HG02973 (cell line): ENCODE results near the gene GABRB2.
"Not testable (repeated sequence)": the region's sequence is repeated elsewhere in the genome, so short reads cannot be mapped to it uniquely, and the experiment has no call there.

Source experiments
- ATAC-seq: cut with Tn5 transposase; IDR thresholded peaks from one replicate; pipeline ENCODE4 v1.9.1; 2021; ENCODE audit warnings: moderate library complexity; ENCODE audit not compliant: unreplicated experiment

GABRB2 gene

DNA sequence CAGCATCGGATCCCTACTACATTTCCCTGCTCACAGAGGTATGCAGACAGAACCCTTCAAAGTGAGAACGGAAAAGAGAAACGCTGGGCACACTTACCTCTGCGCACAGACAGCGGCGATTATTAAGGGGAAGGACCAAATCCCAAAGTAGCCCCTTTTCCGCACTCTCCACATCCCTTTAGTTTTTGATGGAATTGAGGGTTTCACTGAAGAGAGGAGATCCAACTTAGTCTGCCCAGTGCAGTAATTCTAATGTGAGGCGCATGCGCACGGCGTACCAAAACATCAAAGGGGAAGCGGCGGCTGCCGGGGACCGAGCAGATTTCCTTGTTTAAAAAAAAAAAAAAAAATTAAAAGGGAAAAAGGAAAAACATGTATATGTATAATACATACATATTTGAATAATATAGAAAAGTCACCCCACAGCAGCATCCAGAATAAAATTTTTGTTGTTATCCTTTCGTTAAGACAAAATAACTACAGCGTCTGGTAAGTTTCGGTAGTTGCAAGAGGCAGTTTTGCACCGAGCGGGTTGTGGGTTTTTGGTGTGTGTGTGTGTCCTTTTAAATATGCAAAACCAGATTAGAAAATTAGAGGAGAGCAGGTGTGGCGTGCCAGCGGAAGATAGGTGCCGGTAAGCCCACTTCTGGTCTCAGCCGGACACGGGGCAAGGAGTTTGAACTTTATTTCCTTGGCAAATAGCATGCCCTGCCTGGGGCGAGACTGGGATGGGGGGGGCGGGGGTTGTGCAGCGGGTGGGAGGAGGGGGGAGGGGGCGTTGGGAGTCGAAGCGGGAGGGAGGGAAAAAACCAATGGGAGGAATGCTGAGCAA is at the start of gene GABRB2:
TSS of gene GABRB2 (minus strand) at position 256 of the 832 bp plus-strand sequence. CDS start at position 174, 82 bp downstream.
- ATAC-seq = peak; percentile 53

DNA sequence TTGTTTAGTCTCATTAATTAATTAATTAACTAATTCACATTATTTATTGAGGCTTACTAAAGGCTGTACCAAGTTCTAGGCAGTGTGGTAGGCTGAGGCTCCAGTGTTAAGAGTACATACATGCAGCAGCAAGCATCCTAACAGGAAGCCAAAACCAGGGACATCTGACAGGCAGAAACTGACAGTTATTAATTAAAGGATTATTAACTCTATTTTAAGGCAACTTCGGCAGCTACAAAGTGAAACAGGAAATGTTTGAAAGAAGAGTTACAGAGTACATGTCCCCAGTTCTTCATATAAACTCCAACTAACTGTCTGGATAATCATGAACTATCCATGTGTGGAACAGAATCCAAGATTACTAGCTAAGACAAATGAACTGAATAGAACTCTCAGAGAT is 39.3 kb upstream of the GABRB2 start:
- no peak for ATAC-seq

DNA sequence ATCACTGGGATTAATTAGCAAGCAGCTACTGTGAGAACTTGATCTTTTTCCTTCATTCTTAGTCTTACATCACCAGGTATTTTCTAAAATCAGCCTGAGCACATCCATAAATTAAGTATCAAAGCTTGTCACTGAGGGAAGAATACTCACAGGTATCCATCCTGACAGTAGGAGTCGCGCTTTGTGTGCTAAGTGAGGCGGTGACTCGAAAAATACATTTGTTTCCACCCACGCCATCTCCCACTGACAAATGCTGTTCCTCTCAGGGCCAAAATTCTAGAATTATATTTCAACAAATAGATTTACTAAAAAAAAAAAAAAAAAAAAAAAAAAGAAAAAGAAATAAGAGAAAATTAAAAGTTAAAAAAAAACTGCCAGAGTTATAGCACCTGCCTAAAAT is 34.1 kb upstream of the GABRB2 start:
- no peak for ATAC-seq

DNA sequence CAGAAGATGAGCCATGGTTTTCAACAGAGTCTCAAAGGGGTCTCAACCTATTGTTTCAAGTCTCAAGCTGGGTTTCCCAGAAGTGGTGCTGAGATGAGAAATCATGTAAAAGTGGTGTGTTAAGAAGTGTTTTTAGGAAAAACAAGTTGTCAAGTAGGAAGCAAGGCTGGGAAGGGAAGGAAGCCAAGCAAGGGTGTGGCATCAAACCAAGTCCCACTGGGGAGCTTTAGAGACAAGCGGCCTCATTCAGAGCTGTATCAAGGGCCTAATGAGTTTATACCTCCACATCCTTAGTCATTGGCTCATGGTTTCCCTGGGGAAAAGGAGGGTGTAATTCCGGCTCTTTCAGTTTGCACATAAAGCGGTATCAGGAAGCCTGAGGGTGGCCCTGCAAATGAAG is 26.4 kb upstream of the GABRB2 start:
- no peak for ATAC-seq

DNA sequence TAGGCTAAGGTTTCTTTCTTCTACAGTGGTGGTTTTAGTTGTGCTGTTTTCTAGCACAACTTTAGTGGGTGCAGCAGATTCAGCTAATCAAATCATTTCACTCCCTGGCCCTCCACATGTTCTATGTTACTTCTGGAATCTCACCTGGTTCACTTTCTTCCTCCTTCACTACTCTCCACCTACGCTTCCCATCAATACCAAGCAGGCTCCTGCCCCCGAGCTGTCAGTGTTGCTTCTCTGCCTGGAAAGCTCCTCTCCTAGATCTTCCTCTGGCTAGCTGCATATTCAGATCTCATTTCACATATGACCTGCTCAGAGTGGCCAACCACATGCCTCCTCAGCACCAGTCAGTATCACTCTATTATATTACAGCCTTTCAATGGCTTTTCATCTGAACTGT is 19.6 kb upstream of the GABRB2 start:
- no peak for ATAC-seq

DNA sequence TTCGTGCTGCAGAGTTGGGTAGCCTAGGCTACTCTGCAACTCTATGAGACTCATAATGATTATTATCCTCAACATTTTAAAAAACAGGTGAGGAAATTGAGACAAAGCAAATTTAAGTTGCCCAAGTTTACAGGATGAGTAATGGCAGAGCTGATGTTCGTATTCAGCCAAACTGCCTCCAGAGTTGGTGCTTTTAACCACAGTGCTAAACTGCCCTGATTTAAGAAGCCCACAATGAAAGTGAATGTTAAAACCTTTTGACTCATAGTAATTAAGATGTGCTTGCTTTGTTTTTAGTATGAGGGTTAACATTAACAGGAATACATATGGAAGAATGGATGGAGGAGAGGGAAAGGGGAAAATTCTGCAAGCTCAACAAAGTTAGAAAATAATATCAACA is 15.9 kb upstream of the GABRB2 start:
- ATAC-seq = no peak

DNA sequence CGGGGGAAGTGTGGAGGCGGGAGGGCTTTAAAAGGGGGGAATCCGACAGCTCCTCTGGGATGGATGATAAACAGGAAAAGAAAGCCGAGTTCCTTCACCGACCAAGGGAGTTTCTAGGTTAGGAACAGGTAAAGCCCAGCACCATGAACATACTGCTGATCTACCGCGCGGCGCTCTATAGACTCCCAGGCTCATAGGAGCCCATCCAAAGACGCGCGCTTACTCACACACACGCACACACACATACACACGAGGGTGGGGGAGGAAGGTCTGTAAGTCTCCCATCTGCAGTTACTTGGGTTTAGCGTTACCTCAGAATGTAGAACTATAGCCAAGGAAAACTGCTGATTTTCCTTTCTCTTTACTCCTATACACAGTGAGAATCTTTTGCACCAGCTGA is 2.6 kb upstream of the GABRB2 start:
- no peak for ATAC-seq

DNA sequence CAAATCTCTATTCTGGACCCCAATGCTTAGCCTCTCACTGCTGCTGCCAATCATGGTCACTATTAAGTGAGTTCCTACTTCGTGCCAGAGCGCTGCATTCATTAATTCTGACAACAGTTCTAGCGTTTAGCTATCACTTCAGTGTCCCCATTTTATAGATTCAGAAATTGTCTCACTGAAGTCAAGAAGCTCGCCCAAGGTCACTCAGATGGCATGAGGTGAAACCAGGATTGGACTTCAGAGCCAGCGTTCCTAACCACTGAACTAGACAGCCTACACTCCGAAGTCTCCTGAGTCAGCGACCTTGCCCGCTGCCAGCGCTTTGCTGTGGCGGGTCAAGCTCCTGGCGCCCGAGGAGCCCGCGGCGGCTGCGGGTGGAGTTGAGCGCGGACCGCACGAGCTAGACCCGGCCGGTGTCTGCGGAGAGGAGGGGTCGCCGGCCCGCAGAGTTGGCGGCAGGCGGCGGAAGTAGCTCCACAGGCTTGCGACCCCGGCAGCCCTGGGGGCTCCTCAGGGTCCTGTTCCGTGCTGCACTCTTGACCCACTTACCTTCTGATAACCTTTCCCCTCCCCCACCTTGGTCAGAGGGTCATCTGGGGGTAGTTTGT is 2.1 kb upstream of the GABRB2 start:
- ATAC-seq = no peak

DNA sequence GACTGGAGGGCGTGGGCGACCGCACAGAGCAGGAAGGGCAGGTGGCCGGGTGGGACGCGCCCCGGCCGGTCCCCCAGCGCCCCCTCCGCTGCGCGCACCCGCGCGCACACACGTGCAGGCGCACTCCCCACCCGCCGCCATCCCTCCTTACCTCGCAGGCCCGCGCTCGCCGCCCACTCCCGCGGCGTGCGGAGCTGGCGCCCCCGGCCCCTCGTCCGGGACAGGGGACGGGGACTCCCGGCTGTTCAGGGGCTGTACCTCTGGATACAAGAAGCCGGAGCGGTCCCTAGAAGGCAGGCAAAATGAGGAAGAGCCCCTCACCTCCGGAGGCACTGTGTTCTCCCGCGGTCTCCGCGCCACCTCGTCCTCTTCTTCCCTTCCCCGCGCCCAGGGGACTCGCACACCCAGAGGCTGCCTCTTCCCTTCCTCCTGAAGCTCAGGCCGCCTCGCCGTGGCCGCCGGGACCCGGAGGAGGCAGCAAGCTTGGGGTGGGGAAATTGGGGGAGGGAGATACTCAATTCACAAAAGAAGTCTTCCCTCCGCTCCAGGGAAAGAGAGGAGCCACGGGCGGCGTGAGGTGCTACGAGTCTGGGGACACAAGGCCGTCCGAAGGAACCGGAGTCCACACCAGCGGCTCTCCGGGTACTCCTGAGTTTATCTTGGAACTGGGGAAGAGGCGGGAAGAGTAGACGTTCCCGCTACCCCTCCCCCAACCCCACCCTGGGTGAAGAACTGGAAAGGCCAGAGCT is 1.4 kb upstream of the GABRB2 start:
- no peak for ATAC-seq

DNA sequence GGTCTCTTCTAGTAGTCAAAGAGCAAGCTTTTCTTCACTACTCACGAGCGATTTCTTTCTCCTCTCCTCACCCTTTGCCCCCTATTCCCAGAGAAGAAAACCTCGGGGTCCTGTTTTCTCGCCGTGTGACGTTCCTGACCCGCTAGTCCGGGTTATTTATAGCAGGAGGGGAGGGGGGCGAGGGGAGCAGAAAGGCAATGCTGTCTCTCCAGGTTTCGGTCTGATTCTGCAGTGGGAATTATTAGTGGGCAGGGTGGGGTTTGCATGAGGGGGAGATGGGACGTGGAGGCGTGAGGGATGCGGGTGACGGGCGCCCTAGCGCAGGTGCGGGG is 847 bp upstream of the GABRB2 start:
- ATAC-seq = no peak

DNA sequence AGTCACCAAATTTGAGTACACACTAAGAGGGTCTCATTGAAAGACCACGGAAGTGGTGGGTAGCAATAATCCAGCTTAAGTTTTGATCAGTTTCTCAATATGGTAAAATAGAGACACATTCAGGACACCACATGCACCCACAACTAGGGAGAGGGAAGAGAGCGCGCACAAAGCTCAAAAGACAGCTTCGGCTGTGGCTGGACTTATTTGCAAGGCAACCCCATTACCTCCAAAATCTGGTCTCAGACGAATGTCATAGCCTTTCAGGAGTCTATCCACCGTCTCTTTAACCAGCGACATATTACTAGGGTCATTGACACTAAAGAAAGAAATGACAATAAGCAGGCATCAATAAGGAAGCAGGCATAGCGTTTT is 443 bp downstream of the GABRB2 start:
- ATAC-seq = no peak

DNA sequence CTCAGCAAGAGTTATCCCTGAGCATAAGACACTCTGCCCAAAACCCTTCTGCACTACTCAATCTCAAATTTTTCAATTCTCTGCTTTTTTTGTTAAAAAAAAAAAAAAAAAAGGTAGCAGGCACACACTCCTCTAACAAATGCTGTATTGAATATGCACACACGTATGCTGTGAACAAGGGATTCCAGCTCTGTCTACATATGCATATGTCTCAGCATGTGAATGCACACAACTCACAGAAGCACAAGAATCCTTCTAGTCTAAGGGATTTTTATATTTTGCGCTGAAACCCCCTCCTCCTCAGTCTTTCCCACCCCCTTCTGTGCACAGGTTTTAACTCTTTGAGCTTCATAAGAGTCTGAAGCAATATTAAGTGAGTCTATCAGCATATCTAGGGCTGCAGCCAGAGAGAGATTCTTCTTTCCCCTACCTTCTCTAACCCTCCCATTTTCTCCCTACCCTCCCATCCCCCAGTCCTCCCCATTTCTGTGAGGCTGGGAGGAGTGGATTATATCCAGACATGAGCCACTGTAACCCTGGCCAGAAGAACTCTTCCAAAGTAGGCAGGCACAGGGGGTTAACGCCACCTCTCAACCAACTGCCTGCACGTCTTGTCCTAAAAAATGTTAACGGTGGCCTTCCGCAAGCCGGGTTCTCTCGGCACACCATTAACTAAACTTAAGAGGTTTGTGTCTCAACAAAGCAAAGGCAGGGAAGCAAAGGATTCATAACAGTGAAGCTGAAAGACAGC is 1.0 kb downstream of the GABRB2 start:
- ATAC-seq = no peak

DNA sequence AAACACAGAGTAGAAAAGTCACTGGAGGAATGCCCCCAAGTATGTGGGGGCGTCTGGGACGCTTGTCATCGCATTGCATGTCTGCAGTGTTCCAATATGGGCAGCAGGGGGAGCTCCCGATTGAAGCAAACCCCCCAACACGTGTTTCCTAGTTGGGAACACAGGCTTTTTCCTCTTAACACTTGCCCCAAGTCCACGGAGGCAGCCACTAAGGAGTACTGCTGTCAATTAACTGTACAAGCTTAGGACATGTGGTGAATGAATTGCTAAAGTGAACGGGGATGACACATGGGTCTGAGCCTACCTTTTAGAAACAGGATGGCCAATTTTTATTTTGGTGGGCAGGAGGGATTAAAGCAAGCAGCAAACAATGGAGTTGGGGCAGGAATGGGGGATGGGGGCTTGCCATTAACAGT is 2.2 kb downstream of the GABRB2 start:
- ATAC-seq = peak; percentile 71

DNA sequence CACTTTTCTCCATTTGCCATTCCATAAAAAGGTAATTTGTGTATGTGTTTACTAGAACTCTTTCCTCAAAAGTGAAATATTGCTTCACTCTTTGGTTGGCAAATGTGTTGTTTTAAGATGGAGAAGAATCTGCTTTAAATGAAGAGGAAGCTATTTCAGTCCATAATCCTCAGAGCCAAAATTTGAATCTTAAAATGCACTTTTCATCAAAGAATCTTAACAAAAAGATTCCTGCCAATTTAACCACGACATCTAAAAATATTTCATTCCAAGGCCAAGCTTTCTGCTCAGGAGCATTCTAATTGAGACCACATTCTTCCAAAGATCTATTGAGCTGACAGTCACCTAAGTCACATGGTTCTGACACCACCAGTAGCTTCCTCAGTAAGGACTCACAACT is 7.5 kb downstream of the GABRB2 start:
- ATAC-seq = no peak

DNA sequence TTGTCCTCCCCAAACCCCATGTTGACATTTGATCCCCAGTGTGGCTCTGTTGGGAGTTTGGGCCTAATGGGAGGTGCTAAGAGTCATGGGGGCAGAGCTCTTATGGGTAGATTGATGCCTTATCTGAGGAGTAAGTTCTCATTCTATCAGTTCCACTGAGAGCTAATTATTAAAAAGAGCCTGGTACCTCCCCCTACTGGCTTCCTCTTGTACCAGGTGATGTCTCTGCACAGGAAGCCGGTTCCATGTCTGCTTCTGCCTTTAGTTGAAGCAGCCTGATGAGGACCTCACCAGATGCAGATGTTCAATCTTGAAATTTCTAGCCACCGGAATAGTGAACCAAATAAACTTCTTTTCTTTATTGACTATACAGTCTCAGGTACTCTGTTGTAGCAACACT is 10.8 kb downstream of the GABRB2 start:
- no peak for ATAC-seq

DNA sequence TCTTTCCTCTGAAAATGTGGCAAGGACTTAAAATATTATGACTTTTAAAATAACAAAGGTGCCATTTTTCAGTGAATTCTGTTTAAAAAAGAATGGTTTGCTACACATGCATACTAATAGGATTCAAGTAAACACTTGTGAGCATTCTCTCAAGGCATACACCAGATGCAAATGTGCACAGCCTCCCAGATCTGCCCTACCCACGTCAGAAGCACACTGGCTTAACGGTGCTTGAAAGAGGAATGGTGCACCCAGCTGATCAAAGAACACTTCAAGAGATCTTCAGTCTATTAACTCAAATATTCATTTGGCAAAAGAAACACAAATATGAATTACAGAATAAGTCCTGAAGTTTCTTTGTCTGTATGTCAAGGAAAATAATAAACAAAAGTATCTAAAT is 15.8 kb downstream of the GABRB2 start:
- no peak for ATAC-seq

DNA sequence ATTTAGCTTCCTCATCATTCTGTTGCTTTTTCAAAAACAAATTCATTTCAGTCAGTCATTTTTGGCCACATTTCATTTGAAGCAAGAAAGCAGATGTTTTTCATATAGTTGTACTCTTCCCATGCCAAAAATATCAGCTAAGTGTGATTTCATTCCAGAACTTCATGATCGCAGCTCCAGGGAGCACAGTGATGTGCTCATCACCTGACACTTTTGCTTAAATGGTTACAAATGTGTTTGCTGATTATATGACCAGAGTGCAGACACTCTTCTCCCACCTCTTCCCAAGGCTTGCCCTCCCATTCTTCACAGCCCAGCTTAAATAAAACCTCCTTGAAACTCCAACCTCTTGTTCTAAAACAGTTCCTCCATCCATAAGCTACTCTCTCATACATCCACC is 32.6 kb downstream of the GABRB2 start:
- no peak for ATAC-seq

DNA sequence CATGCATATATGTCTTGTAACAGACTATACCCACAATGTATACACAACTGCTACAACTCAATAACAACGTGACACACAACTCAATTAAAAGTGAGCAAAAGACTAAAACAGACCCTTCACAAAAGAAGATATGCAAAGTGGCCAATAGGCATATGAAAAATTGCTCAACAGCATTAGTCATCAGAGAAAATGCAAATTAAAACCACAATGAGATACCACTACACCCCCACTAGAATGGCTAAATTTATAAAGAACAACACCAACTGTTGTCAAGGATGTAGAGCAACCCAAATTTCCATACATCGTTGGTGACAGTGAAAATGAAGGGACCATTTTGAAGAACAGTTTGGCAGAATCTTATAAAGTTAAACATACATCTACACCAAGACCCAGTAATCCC is 38.9 kb downstream of the GABRB2 start:
- ATAC-seq = peak; percentile 64

DNA sequence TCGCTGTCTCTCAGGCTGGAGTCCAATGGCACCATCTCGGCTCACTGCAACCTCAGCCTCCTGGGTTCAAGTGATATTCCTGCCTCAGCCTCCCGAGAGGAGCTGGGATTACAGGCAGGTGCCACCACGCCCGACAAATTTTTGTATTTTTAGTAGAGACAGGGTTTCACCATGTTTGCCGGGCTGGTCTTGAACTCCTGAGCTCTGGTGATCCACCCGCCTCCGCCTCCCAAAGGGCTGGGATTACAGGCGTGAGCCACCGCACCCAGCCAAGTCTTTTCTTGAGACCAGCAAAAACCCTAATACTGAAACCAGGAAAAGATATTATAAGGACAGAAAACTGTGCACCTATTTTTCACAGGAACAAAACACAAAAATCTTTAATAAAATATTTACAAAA is 41.4 kb downstream of the GABRB2 start:
- ATAC-seq = not testable (repeated sequence)

DNA sequence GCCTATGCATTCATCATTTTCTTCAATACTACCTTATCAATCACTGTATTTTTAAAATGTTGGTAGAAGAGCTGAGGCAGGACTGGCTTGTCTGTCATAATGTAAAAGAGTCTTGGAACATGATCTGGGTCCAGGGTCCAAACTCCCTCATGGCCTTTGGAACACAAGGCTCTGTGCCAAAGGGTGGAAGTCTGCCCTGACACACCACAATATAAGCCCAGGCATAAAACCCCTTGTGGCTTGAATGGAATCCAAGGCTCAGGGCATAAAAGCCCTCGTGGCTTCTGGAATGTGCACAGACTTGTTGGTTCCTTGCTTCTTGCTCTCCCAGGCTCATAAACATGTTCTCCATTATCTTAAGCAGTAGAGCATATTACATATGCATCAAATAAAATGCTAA is 48.0 kb downstream of the GABRB2 start:
- ATAC-seq = no peak

DNA sequence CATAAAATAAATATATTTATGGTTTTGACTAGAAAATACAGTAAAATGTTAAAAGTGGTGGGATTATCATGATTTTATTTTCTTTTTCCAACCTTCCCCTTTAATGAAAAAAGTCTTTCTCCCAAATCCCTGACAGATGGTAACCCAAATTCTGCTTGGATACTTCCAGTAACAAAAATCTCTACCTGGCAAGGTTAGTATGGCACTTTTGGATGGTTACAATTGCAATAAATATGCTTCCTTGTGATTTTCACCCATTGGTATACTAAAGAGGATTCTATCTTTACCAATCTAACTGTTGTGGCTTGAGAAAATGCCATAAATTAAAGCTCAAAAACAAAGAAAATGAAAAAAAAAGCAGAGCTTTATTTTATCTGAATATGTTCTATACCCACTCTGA is 62.8 kb downstream of the GABRB2 start:
- no peak for ATAC-seq
